Measurements from ENCODE around the gene MYL9.

DNA sequence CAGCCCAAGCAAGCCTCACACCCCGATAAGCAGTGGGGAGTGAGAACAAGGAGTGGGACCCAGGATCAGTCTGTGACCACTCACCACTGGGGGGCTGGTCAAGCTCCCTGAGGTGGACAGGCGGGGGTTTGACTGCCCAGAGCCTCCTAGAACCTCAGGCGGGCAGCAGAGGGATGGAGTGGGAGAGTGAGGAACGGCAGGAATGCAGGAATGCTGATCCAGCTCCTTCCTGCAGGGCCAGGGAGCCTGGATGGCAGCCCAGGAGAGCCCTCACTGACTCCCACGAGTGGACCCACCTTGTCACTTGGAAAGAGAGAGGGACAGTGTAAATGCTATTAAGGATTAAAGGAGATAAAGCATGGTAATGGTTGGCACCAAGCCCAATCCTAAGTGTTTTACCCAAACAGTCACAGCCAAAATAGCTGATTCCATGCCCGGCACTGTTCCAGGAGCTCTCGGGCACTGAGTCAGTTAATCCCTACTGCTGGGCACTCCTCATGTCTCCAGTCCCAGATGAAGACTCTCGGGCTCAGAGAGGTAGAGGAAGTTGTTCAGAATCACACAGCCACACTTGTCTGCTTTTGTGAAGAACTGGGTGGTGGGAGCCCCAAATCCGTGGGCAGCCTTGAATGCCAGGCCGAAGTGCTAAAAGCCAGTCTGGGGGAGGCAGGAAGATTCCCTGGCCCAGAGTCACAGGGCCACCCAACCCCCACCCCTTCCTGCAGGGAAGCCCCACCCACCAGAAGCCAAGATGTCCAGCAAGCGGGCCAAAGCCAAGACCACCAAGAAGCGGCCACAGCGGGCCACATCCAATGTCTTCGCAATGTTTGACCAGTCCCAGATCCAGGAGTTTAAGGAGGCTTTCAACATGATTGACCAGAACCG, 3.1 kb downstream of the MYL9 start:
- TF ChIP-seq, protein P1, sequence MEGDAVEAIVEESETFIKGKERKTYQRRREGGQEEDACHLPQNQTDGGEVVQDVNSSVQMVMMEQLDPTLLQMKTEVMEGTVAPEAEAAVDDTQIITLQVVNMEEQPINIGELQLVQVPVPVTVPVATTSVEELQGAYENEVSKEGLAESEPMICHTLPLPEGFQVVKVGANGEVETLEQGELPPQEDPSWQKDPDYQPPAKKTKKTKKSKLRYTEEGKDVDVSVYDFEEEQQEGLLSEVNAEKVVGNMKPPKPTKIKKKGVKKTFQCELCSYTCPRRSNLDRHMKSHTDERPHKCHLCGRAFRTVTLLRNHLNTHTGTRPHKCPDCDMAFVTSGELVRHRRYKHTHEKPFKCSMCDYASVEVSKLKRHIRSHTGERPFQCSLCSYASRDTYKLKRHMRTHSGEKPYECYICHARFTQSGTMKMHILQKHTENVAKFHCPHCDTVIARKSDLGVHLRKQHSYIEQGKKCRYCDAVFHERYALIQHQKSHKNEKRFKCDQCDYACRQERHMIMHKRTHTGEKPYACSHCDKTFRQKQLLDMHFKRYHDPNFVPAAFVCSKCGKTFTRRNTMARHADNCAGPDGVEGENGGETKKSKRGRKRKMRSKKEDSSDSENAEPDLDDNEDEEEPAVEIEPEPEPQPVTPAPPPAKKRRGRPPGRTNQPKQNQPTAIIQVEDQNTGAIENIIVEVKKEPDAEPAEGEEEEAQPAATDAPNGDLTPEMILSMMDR (IDR thresholded peaks at IDR 0.05 in 4 of 5, conservative IDR thresholded peaks at IDR 0.05 in 1 of 5): no peak
- TF ChIP-seq POLR2A (IDR thresholded peaks at IDR 0.05): no peak
